Astrocyte of the spinal cord (primary cell): ENCODE measurements around the gene RNF175.
"Not testable (repeated sequence)": the region's sequence is repeated elsewhere in the genome, so short reads cannot be mapped to it uniquely, and the experiment has no call there.

ENCODE experiments used
- DNase-seq: peaks from one replicate; pipeline ENCODE4 v3.0.0; 2011; ENCODE audit warnings: low read depth, low spot score
- H3K4me3 ChIP-seq: 2 replicates; pipeline ENCODE4 v1.5.1; 2011; ENCODE audit warnings: low read depth, mild to moderate bottlenecking, low read length, moderate library complexity
- in situ Hi-C: cut with HindIII; loops from 2 replicates; pipeline ENCODE4 v1.10.0; 2017; ENCODE audit warnings: low sequenced_read_pairs
- TF ChIP-seq, protein P1 (sequence below): IDR thresholded peaks from 2 replicates; pipeline ENCODE4 v1.5.1; 2012; ENCODE audit warnings: low read depth, mild to moderate bottlenecking, low read length, inconsistent platforms

Gene RNF175

DNA sequence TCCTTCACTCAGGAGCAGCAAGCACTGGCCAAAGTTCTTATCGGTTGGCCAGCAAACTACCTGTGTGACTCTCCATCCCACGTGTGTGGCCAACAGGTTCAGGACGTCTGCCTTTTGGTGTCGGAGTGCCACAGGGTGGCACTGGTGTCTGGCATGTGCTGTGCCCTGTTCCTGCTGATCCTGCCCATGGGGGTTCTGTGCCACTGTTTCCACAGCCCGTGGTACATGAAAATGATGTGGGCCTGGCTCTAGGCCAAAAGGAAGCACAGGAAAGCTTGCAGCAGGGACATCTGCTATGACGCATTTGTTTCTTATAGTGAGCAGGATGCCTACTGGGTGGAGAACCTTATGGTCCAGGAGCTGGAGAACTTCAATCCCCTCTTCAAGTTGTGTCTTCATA is 80.3 kb downstream of the RNF175 start:
- TF ChIP-seq, protein P1, sequence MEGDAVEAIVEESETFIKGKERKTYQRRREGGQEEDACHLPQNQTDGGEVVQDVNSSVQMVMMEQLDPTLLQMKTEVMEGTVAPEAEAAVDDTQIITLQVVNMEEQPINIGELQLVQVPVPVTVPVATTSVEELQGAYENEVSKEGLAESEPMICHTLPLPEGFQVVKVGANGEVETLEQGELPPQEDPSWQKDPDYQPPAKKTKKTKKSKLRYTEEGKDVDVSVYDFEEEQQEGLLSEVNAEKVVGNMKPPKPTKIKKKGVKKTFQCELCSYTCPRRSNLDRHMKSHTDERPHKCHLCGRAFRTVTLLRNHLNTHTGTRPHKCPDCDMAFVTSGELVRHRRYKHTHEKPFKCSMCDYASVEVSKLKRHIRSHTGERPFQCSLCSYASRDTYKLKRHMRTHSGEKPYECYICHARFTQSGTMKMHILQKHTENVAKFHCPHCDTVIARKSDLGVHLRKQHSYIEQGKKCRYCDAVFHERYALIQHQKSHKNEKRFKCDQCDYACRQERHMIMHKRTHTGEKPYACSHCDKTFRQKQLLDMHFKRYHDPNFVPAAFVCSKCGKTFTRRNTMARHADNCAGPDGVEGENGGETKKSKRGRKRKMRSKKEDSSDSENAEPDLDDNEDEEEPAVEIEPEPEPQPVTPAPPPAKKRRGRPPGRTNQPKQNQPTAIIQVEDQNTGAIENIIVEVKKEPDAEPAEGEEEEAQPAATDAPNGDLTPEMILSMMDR, result no peak
- no peak for DNase-seq
- H3K4me3 ChIP-seq, result no peak overlapping the region
- in situ Hi-C loops, result no loop called here

DNA sequence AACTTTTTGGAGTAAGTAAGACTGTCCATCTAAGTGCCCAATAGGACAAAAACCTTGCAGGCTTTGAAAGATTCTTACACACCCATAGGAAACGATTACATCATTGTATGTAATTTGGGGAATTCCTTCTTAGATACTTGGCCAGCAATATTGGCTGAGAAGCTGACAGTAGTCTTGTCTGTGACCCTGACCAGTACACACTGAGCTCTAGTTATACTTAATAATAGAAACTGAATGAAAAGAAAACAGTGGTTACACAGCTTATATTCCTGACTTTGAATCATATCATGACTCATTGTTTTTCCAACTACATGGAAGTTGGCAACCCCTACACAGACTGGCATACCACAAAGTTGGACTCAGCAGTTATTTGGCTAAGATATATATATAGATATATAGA is 82.8 kb downstream of the RNF175 start:
- in situ Hi-C loops, result no loop called here
- no peak overlapping the region for H3K4me3 ChIP-seq
- peak; percentile 91 for DNase-seq
- TF ChIP-seq, protein P1, result no peak

DNA sequence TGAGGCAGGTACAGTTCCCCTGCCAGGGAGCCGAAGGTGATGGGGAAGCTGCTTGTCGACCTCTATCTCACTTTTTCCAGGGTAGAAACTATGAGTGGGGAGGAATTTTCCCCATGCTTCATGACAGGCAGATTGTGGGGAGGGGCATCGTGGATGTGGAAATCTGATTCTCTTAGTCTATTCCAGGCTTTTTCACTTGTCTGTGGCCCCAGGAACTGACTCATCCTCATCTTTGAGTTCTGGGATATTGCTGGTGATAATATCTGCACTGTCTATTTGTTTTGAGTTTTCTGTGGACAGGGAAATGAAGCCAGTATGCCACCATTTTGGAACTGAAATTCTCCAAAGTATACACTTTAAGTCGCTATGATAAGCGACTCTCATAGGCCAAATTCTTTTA is 83.3 kb downstream of the RNF175 start:
- TF ChIP-seq, protein P1, result no peak
- in situ Hi-C loops, result no loop called here
- H3K4me3 ChIP-seq, result no peak overlapping the region
- peak; percentile 40 for DNase-seq

DNA sequence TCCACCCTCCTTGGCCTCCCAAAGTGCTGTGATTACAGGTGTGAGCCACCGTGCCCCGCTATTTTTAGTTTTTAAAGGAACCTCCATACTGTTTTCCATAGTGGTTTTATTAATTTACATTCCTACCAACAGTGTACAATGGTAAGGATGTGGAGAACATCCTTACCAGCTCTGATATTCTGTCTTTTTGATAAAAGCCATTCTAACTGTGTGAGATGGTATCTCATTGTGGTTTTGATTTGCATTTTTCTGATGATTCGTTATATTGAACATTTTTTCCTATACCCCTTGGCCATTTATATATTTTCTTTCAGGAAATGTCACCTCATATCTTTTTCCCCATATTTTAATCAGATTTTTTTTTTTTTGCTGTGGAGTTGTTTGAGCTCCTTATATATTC is 90.0 kb downstream of the RNF175 start:
- no peak for DNase-seq
- H3K4me3 ChIP-seq, result no peak overlapping the region
- in situ Hi-C loops, result no loop called here
- TF ChIP-seq, protein P1, result no peak

DNA sequence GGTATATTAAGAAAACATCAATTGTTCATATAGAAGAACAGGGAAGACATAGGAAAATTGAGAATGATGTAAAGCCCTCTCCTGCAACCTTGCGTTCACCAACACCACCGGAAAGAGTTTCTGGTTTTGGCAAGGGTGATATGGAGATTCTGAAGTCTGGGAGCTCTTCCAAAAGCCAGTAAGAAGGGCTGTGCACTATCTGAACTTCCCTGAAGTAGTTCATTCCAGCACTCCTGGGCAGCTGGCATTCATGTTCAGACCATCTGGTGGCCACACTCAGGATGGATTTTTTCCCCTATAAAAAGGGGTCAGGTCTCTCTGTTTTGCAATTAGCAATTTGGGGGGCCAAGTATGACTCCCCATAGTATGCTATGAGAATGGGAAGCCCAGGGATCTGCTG is 91.2 kb downstream of the RNF175 start:
- H3K4me3 ChIP-seq, result no peak overlapping the region
- TF ChIP-seq, protein P1, result no peak
- in situ Hi-C loops, result no loop called here
- no peak for DNase-seq

DNA sequence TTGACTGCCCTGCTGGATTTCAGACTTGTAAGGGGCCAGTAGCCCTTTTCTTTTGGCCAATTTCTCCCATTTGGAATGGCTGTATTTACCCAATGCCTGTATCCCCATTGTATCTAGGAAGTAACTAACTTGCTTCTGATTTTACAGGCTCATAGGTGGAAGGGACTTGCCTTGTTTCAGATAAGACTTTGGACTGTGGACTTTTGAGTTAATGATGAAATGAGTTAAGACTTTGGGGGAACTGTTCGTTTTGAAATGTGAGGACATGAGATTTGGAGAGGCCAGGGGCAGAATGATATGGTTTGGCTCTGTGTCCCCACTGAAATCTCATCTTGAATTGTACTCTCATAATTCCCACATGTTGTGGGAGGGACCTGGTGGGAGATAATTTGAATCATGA is 93.3 kb downstream of the RNF175 start:
- in situ Hi-C loops, DNase-seq, H3K4me3 ChIP-seq: not testable (repeated sequence)

DNA sequence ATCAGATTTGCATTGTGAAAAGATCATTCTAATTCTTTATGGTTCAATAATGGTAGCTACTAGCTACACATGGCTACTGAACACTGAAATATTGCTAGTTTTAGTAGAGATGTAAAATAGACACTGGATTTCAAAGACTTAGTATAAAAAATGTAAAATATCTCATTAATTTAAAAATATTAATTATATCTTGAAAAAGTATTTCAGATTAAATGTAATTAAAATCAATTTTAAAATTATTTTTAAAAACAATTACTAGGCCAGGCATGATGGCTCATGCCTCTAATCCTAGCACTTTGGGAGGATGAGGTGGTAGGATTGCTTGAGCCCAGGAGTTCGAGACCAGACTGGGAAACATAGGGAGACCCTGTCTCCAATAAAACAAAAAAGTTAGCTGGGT is 96.2 kb downstream of the RNF175 start:
- DNase-seq, result no peak
- H3K4me3 ChIP-seq, result no peak overlapping the region
- in situ Hi-C loops, result no loop called here
- TF ChIP-seq, protein P1, result no peak
